SHP77 treated with DMSO at 0.1 percent for 48 hours (cell line): Measurements from ENCODE around the gene DUSP16.

ENCODE experiments used
- DNase-seq: peaks from one replicate; lab custom pipeline; 2025; lab: John Stamatoyannopoulos, UW

DUSP16 gene

DNA sequence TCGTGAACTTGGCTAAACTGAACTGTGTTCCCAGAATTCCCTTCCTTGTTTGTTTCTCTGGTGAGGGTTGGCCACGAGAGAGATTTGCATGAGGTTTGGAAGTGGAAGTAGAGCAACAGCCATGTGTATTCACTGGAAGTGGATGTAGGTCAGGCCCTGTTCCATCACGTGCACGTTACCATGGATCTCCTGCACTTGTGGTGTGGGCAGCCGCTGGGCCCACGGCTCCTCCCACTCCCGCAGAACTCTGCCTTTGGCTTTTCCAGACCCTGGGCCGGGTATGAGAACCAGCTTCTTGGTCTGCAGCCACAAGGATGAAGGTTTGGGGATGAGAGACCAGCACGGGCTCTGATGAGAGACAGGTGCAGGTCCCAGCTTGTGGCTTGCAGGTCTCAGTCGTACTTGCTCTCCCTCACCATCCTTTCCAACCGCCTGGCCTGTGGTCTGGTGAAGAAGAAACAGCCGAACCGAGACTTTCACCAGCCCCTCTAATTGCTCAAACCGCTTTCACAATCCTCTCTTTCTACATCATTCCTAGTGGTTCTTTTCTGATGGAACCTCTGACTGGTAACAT is 94.9 kb downstream of the DUSP16 start:
- no peak for DNase-seq

DNA sequence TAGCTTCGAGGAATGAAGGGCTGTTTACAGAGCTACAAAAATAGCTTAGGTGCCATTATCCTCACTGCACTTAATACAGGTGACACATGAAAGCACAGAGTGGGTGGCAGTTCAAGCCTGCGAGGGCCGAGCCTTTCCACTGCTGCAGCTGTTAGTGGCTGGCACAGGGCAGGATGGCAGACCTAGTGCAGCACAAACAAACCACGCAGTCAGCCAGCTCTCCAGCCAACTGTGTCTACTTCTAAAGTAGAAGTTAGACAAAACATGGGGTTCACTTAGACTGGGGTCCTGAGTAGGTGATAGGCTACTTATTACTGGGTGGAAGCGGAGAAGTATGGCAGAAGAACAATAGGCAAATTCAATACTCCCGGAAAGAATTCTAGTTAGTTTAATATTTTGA is 95.4 kb downstream of the DUSP16 start:
- DNase-seq = no peak

DNA sequence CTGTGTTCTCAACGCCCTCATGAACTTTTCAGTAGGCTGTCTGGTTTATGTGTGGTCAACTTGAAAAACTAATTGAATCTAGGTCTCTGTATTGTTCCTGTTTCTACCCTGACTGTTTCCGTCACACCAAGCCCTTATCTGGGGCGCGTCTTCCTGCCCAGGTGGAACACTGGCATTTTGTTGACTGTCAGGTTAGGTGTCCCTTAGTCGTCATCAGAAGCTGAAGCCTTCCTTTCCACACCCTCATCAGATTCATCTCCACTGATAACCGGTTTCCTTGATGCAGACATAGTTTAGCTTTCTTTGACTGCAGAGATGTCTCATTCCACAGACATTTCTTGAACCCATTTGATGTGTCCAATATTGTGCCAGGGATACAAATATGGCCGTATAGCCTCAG is 96.5 kb downstream of the DUSP16 start:
- no peak for DNase-seq

DNA sequence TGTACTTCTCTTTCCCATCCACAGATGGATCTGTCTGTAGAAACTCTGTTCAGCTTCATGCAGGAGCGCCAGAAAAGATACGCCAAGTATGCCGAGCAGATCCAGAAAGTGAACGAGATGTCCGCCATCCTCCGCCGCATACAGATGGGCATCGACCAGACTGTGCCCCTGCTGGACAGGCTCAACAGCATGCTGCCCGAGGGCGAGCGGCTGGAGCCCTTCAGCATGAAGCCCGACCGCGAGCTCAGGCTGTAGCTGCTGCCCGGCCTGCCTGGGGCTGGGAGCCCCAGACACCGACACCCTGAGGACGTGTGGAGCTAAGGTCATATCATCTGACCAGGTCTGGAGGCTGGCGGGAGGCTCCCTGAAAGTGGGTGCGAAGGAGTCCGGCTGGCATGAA is 97.1 kb downstream of the DUSP16 start:
- no peak for DNase-seq

DNA sequence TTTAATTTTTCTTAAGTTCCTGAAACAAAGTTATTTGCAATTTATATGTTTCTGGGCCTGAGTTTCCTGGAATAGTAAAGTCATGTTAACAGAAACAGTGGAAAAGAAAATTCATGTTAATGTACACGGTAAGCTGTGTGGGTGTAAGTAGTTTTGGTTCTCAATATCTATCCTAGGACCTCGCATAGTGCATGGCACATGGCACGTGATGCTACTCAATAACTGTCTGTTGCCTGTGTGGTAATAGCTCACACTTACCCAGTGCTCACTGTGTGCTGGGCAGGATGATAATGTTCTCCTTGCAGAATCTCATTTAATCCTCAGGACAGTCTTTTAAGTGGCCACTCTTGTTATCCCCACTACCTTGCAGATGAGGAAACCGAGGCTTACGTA is 100.7 kb downstream of the DUSP16 start:
- no peak for DNase-seq

DNA sequence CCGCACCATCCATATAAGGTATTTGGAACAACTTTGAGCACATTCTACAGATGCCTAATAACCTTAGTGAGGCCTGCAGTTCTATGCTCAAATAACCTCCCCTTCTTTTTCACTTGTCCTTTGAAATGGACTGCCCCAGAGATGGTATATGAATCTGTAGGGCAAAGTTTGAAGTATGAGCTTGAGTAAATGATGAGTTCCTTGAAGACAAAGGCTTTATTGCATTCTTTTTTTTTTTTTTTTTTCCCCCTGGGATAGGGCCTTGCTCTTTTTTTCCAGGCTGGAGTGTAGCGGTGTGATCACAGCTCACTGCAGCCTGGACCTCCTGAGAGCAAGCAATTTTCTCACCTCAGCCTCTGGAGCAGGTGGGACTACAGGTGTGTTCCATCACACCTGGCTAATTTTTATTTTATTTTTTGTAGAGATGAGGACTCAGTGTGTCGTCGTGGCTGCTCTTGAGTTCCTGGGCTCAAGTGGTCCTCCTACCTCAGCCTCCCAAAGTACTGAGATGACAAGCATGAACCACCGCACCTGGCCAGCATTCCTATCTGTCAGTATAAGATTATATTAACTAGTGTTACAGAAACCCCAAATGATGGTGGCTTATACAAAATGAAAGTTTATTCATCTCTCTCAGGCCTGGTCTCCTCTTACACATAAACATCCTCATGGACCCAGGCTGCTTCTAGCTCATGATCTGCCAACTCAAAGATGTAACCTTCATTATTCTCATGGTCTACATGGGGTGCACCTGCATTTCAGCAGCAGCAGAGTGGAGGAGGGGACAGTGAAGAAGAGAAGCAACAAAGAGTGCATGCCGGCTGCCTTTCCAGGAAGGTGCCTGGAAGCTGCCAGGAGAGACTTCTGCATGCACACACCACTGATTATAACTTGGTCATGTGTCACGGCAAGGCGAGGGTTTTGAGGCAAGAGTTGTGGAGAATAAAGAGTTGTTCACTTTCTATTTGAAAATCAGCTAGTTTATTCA is 101.4 kb downstream of the DUSP16 start:
- DNase-seq = no peak

DNA sequence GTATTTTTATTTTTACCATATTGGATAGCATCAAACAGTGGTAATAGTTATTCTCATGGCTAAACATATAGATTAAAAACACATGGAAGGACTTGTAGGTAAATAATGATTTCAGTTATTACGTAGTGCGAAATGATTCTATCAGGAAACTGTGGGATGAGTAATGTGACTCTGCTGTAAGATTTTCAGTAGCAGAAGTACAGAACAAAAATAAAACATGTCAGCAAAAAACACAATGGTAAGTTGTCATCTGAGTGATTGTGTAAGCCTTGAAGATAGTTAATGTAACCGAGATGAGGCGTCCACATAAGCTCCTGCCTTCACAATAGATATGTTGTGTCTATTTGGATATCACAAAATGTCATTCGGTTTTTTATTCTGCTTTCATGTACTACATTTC is 106.0 kb downstream of the DUSP16 start:
- no peak for DNase-seq

DNA sequence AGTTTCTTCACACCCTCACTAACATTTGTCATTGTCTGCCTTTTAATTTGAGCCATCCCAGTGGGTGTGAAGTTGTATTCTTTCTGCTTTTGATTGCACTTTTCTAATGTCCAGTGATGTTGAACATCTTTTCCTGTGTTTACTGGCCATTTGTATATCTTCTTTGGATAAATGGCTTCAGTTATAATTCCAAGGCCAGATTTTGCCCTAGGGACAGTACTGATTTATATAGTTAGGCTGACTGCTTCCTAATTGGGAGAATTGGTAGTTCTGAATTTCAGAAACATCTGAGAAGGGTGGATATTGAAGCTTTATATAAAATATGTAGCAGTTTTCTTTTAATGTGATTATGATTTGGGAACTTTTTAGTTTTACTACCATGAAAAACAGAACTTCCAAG is 108.3 kb downstream of the DUSP16 start:
- DNase-seq = no peak

DNA sequence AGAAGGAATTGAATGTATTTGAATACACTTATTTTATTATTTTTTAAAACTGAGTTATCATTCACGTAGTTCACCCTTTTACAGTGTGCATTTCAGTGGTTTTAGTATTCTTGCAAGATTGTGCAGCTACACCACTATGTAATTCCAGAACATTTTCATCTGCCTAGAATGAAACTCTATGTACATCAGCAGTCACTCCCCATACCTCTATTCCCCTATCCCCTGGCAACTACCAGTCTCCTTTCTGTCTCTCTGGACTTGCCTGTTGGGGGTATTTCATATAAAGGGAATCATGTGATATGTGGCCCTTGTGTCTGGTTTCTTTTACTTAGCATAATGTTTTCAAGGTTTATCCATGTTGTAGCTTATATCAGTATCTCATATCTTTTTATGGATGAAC is 109.0 kb downstream of the DUSP16 start:
- DNase-seq = no peak

DNA sequence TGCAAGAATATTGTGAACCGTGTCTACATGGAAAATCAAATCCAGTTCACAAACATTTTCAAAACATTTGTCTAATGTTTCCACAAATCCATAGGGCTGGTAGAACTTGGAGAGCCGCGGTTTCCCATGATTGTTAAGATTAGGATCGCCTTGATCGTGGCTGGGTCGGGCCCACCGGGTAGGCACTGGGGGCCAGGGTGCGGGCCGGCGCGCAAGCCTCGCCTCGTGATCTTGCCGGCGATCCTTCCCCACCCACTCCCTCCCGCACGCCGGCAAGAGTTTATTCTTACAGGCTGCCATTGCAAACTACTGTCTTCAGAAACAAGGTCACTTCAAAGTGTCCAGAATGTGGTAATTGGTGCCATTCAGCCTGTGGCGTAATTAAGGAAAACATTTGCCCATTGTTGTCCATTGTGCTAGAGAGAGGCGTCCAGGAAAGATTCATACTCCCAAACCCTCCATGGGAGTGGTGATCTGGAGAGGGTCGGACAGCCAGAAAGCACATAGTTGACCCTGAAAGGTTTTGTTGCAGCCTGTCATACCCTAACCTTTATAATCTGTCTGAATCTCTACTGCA is 110.2 kb downstream of the DUSP16 start:
- DNase-seq = no peak

DNA sequence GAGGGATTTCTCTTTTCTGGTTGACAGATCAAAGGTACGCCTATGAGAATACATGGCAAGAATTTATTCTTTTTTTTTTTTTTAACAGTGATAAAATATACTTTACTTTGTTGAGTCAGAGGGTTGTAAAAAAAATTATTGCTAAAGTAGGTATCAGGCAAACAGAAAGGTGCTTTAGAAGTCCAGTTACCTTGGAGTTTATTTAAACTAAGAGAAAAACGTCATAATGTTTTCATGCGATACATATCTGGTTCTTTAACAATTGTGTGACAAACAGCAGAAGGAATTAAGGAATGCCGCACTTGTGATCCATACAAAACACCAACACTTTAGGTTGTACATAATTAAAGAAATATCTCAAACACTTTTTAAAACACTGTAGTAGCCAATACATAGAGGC is 111.6 kb downstream of the DUSP16 start:
- DNase-seq = no peak

DNA sequence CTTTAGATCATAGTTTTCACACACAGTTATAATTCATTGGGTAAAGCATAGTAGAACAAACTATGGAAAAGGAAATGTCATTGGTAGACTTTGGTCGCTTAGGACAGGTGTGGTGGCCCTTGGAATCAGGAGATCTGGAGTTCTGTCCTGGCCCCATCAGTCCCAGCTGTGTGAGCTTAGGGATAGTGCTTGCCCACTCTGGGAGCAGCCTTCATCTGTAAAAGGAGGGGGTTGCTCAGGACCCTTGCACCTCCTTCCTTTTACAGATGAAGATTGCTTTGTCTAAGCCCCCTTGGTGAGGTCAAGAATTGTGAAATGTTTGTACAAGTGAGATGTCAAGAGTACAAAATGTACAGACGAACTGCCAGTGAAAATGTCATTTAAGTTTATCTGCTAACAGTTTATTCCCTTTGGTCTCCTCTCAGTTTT is 112.6 kb downstream of the DUSP16 start:
- DNase-seq = no peak

DNA sequence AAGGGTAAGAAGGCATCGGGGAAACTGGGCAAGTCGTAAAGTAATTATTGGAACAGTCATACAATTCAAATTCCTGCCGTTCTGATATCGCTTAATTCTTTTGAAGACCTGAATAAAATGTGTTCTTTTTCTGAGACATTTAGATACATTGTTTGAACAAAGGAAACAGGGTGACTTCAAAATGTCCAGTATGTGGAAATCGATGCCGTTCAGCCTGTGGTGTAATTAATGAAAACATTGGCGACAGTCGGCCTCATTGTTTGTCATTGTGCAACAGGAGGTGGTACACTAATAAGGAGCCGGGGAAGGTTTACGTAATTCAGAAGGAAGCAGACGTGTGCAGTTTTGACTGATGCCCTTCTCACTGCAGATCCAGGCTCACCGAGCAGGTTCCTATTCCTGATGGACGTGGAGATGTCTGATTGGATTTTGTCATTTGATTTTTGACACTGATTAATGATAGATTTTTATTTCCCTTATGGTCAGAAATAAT is 113.1 kb downstream of the DUSP16 start:
- no peak for DNase-seq

DNA sequence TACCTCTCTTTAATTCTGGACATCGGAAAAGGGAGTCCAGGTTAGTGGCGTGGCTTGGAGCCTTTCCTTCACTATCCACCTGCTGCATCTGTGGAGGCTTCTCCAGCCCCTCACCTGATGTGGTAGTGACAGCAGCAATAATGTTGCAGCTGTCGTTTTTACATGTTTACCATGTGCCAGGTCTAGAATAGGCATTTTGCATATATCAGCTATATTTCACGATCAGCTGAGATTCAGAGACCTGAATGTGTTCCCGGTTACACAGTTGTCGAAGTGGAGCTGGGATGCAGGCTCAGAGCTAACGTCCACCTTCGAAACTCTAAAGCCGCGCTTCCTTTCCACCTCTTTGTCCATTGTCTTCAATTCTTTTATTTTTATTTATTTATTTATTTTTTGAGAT is 114.8 kb downstream of the DUSP16 start:
- DNase-seq = no peak

DNA sequence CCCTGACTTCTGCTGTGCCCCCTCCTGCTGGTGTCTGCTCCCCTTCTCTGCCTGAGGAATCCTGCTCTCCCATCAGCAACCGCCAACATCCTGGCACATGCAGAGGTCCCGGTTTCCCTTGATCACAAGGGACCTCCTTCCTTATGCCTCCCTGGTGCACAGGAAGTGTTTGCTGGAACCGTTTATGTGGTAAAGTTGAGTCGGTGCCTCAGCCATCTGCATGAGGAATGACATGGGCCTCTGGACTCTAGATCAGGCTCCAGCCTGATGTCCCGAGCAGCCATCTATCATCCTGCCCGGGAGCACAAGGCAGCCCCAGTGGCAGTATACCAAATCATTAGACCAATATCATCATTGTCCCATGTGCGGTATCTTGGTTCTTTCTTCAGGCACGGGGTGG is 115.4 kb downstream of the DUSP16 start:
- no peak for DNase-seq

DNA sequence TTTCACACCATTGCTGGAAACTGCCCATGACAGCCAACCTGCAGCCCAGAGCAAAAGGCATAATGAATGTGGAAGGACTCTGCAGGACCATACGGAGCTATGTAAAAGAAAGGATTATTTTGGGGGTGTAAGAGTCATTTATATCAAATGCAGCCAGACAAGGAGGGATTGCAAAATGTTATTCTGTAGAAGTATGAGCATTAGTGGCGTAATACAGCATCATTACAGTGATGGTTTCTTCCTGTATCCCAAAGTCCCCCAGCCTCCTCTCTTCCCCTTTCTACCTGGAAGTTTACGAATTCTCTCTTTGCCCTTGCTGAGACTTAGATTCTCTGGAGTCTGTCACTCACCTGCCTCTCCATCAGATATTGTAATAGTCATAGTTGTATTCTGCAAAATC is 115.9 kb downstream of the DUSP16 start:
- no peak for DNase-seq

DNA sequence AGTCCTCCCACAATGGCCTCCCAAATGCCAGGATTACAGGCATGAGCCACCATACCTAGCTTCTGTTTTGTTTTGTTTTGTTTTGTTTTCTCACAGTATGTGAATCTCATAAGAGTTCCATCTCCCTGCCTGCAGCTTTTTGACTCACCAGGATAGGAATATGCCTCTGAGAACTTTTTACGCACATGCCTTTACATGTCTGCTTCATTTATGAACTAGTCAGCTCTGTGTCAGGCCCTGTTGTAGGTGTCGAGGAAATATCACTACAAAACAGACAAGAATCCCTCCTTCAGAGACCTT is 116.8 kb downstream of the DUSP16 start:
- no peak for DNase-seq

DNA sequence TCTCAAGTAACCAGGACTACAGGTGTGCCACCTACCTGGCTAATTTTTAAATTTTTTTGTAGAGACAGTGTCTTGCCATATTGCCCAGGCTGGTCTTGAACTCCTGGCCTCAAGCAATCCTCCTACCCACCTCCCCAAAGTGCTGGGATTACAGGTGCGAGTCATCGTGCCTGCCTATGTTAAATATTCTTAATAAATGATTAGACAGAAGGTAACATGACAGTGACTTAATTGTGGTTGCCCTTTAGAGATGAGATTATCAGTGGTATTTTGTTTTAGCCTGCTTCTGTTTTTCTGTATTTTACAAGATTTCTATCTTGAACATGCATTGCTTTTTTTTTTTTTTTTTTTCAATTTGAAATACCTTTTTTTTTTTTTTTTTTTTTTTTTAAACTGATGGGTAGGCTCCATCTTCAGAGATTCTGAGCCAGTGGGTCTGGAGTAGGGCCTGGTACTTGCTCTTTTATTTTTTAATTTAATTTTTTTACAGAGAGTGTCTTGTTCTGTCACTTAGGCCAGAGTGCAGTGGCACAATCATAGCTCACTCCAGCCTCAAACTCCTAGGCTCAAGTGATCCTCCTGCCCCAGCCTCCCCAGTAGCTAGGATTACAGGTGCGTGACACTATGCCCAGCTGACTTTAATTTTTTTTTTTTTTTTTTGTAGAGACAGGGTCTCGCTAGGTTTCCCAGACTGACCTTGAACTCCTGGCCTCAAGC is 117.3 kb downstream of the DUSP16 start:
- DNase-seq = no peak

DNA sequence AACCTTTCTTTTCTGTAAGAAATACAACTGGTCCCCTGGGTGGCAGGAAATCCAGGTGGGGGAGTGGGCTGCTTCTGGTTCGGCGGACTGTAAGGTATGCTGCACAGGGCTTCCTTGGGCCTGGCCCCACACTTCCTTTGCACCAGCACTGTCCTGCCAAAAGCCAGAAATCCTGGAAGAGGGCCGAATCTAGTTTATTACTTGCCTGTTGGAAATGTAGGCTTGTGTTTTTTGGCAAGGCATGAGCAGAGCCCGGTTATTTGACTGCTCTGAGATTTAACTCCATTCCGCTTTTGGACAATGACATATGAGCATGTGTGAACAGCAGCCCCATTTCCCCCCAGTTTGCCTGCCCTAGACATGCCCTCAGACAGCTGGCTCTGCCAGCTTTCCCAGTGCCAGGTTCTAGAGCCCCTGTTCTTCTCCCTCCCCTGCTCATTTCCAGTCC is 119.2 kb downstream of the DUSP16 start:
- no peak for DNase-seq

DNA sequence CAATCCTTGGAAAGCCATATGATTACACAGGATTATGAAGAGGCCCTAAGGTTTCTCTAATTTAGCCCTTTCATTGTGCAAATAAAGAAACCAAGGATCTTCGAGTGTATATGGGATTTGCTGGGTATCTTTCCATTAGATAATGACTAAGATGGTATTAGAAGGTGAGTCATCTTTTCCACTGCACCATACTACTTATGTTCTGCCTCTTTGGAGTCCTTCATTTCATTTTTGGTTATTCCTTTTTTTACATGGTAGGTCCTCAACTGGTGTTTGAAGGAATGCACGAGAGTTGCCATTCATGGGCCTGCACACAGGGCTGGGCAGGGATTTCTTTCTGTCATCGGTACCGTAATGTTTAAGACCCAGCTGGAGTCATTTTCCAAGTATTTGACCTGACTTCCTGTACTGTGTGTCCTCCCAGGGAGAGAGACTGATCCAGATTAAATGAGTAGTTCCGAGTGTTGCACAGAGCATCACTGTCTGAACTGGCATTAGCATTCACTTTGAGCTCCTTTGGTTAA is 120.1 kb downstream of the DUSP16 start:
- no peak for DNase-seq

DNA sequence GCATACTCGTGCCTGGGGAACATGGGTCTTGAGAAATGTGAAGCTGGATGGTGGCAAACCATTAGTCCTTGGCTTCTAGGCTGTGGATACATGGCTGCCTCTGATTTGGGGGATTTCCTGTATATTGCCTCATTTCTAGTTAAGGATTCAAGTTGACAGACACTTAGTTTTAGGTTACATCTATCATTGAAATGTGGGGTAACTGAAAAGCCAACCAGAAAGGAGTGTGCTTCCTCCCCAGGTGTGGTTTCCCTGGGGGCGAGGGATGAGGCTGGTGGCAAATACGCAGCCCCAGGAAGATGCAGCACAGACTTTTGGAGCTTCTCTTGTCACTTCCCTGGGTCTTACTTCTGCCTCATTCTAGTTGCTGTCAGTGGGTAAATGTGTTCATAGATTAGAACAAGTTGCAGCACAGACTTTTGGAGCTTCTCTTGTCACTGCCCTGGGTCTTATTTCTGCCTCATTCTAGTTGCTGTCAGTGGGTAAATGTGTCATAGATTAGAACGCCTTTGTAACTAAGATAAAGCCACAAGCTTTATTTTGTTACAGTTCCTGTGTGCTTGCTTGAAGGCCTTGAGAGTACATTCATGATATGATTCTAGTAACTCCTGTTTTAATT is 120.7 kb downstream of the DUSP16 start:
- no peak for DNase-seq

DNA sequence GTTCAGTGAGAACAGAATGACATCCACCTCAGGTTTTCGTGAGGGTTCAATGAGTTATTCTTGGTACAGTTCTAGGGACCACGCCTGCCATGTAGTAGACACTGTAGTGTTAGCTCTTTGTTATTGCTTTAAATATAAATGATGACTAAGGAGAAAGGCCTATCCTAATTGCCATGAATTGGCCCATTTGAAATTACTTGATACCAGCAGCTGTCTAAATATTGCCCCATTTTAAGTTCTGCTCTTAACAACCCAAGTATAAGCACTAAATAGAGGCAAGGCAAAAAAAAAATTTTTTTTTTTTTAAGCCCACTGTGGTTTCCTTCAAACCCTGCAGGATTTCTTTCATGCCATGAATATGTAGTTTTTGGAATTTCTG is 121.2 kb downstream of the DUSP16 start:
- DNase-seq = no peak
